ENCODE measurements around the gene PKD2L1.

Gene PKD2L1

GRCh38 chr10:100307684-100308083 lies 22.3 kb downstream of the PKD2L1 start:
- no peak for DNase-seq
- Histone ChIP-seq H2BK12ac (ENCODE audit: low read length in 2 of 2) (no peak overlapping the region), H3K4ac (ENCODE audit: low read depth in 1 of 2, low read length in 2 of 2) (no peak overlapping the region), H4K8ac (ENCODE audit: low read length) (no peak overlapping the region), H4K91ac (ENCODE audit: low read length) (no peak overlapping the region), H3K36me3 (ENCODE audit: control insufficient read depth in 1 of 2, insufficient read depth in 2 of 2, low read depth in 1 of 2, low read length in 2 of 2) (no peaks in the 10 kb centered on the region), H2AK5ac (ENCODE audit: low read length, severe bottlenecking) (no peak overlapping the region), H3K9me3 (ENCODE audit: control insufficient read depth, low read length) (no peaks in the 10 kb centered on the region), H2AFZ (ENCODE audit: low read depth, low read length) (no peak overlapping the region), H3K18ac (ENCODE audit: low read depth in 1 of 2, low read length in 2 of 2) (no peak overlapping the region), H2BK5ac (ENCODE audit: low read depth, low read length, poor library complexity, severe bottlenecking) (no peak overlapping the region), H3K27ac (ENCODE audit: low read length, poor library complexity, severe bottlenecking) (no peak overlapping the region), H3K14ac (ENCODE audit: low read length in 2 of 2) (no peak overlapping the region), H3K9ac (ENCODE audit: low read length) (no peak overlapping the region), H3K4me1 (ENCODE audit: control insufficient read depth, insufficient read depth, low read depth, low read length) (no peaks in the 10 kb centered on the region), H3K4me2 (ENCODE audit: low read length, poor library complexity, severe bottlenecking) (no peak overlapping the region), H3K4me3 (ENCODE audit: insufficient read depth in 1 of 2, low read depth in 1 of 2, low read length in 2 of 2) (no peak overlapping the region), H2BK120ac (ENCODE audit: low read depth, low read length) (no peak overlapping the region), H3K27me3 (ENCODE audit: control insufficient read depth in 1 of 2, insufficient read depth in 1 of 2, low read length in 2 of 2) (peaks cover 32 to 43% of the 10 kb centered on the region in 2 experiments), H3K23ac (ENCODE audit: low read length in 2 of 2) (no peak overlapping the region), H3K79me1 (replicated peaks; ENCODE audit: low read length, poor library complexity, severe bottlenecking) (no peaks in the 10 kb centered on the region), H2BK15ac (ENCODE audit: low read depth, poor library complexity, severe bottlenecking) (no peak overlapping the region)
- 74% methylated on average over 2 of the region's 3 CpGs for WGBS

DNA sequence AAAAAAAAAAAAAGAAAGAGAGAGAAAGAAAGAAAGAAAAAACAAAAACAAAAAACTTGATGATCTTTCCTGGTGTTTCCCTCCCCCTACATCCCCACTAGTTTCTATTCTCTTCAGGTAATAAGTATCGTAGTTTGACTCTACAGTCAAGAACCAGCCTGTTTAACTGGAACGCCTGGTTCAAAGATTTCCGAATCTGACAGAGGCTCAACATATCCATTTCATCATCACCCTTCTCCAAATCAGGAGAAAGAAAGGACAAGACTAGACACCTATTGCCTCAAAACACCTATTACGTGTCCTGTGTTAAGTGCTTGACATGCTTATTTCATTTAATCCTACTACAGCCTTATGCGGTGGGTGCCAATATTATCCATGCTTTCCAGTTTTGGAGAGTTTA lies 23.2 kb downstream of the PKD2L1 start:
- Histone ChIP-seq H3K36me3 (ENCODE audit: control insufficient read depth in 1 of 2, insufficient read depth in 2 of 2, low read depth in 1 of 2, low read length in 2 of 2) (no peaks in the 10 kb centered on the region), H3K27me3 (ENCODE audit: control insufficient read depth in 1 of 2, insufficient read depth in 1 of 2, low read length in 2 of 2) (peaks cover 29 to 35% of the 10 kb centered on the region in 2 experiments), H3K9me3 (ENCODE audit: control insufficient read depth, low read length) (no peaks in the 10 kb centered on the region), H4K91ac (ENCODE audit: low read length) (no peak overlapping the region), H3K27ac (ENCODE audit: low read length, poor library complexity, severe bottlenecking) (no peak overlapping the region), H3K4ac (ENCODE audit: low read depth in 1 of 2, low read length in 2 of 2) (no peak overlapping the region), H3K23ac (ENCODE audit: low read length in 2 of 2) (no peak overlapping the region), H2BK15ac (ENCODE audit: low read depth, poor library complexity, severe bottlenecking) (no peak overlapping the region), H2AK5ac (ENCODE audit: low read length, severe bottlenecking) (no peak overlapping the region), H3K79me1 (replicated peaks; ENCODE audit: low read length, poor library complexity, severe bottlenecking) (no peaks in the 10 kb centered on the region), H2BK120ac (ENCODE audit: low read depth, low read length) (no peak overlapping the region), H3K14ac (ENCODE audit: low read length in 2 of 2) (no peak overlapping the region), H3K4me2 (ENCODE audit: low read length, poor library complexity, severe bottlenecking) (no peak overlapping the region), H2AFZ (ENCODE audit: low read depth, low read length) (no peak overlapping the region), H3K4me3 (ENCODE audit: insufficient read depth in 1 of 2, low read depth in 1 of 2, low read length in 2 of 2) (no peak overlapping the region), H2BK5ac (ENCODE audit: low read depth, low read length, poor library complexity, severe bottlenecking) (no peak overlapping the region), H4K8ac (ENCODE audit: low read length) (no peak overlapping the region), H3K9ac (ENCODE audit: low read length) (no peak overlapping the region), H2BK12ac (ENCODE audit: low read length in 2 of 2) (no peak overlapping the region), H3K18ac (ENCODE audit: low read depth in 1 of 2, low read length in 2 of 2) (no peak overlapping the region), H3K4me1 (ENCODE audit: control insufficient read depth, insufficient read depth, low read depth, low read length) (no peaks in the 10 kb centered on the region)
- WGBS, result 94% methylated on average over 5 of the region's 5 CpGs
- DNase-seq, result no peak

DNA sequence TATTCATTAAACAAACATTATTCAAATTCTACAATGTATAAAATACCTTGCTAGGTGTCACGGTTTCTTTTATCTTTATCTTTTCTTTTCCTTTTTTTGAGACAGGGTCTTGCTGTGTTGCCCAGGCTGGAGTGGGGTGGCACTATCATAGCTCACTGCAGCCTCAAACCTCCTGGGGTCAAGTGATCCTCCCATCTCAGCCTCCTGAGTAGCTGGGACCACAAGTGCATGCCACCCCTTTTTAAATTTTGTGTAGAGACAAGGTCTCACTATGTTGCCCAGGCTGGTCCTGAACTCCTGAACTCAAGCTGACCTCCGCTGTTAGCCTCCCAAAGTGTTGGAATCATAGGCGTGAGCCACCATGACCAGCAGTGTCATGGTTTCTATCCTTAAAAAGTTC lies 25.6 kb downstream of the PKD2L1 start:
- Histone ChIP-seq H3K27me3 (ENCODE audit: control insufficient read depth in 1 of 2, insufficient read depth in 1 of 2, low read length in 2 of 2) (peaks cover 25 to 27% of the 10 kb centered on the region in 2 experiments), H3K23ac (ENCODE audit: low read length in 2 of 2) (no peak overlapping the region), H3K27ac (ENCODE audit: low read length, poor library complexity, severe bottlenecking) (no peak overlapping the region), H3K9ac (ENCODE audit: low read length) (no peak overlapping the region), H3K9me3 (ENCODE audit: control insufficient read depth, low read length) (no peaks in the 10 kb centered on the region), H3K4me2 (ENCODE audit: low read length, poor library complexity, severe bottlenecking) (no peak overlapping the region), H2AK5ac (ENCODE audit: low read length, severe bottlenecking) (no peak overlapping the region), H4K8ac (ENCODE audit: low read length) (no peak overlapping the region), H3K79me1 (replicated peaks; ENCODE audit: low read length, poor library complexity, severe bottlenecking) (no peaks in the 10 kb centered on the region), H3K4ac (ENCODE audit: low read depth in 1 of 2, low read length in 2 of 2) (no peak overlapping the region), H2BK12ac (ENCODE audit: low read length in 2 of 2) (no peak overlapping the region), H2BK15ac (ENCODE audit: low read depth, poor library complexity, severe bottlenecking) (no peak overlapping the region), H2BK5ac (ENCODE audit: low read depth, low read length, poor library complexity, severe bottlenecking) (no peak overlapping the region), H4K91ac (ENCODE audit: low read length) (no peak overlapping the region), H3K18ac (ENCODE audit: low read depth in 1 of 2, low read length in 2 of 2) (no peak overlapping the region), H3K36me3 (ENCODE audit: control insufficient read depth in 1 of 2, insufficient read depth in 2 of 2, low read depth in 1 of 2, low read length in 2 of 2) (no peaks in the 10 kb centered on the region), H3K4me3 (ENCODE audit: insufficient read depth in 1 of 2, low read depth in 1 of 2, low read length in 2 of 2) (no peak overlapping the region), H3K4me1 (ENCODE audit: control insufficient read depth, insufficient read depth, low read depth, low read length) (no peaks in the 10 kb centered on the region), H2AFZ (ENCODE audit: low read depth, low read length) (no peak overlapping the region), H2BK120ac (ENCODE audit: low read depth, low read length) (no peak overlapping the region), H3K14ac (ENCODE audit: low read length in 2 of 2) (no peak overlapping the region)
- 76% methylated on average over 3 of the region's 3 CpGs for WGBS
- DNase-seq, result no peak

- Histone ChIP-seq H4K91ac (ENCODE audit: low read length) (no peak overlapping the region), H3K4me3 (ENCODE audit: insufficient read depth in 1 of 2, low read depth in 1 of 2, low read length in 2 of 2) (no peak overlapping the region), H3K4ac (ENCODE audit: low read depth in 1 of 2, low read length in 2 of 2) (no peak overlapping the region), H2BK120ac (ENCODE audit: low read depth, low read length) (no peak overlapping the region), H3K9ac (ENCODE audit: low read length) (no peak overlapping the region), H3K14ac (ENCODE audit: low read length in 2 of 2) (no peak overlapping the region), H2BK5ac (ENCODE audit: low read depth, low read length, poor library complexity, severe bottlenecking) (no peak overlapping the region), H3K79me1 (replicated peaks; ENCODE audit: low read length, poor library complexity, severe bottlenecking) (no peaks in the 10 kb centered on the region), H3K27ac (ENCODE audit: low read length, poor library complexity, severe bottlenecking) (no peak overlapping the region), H2AFZ (ENCODE audit: low read depth, low read length) (no peak overlapping the region), H3K18ac (ENCODE audit: low read depth in 1 of 2, low read length in 2 of 2) (no peak overlapping the region), H3K27me3 (ENCODE audit: control insufficient read depth in 1 of 2, insufficient read depth in 1 of 2, low read length in 2 of 2) (peaks cover 25 to 28% of the 10 kb centered on the region in 2 experiments), H3K9me3 (ENCODE audit: control insufficient read depth, low read length) (no peaks in the 10 kb centered on the region), H2AK5ac (ENCODE audit: low read length, severe bottlenecking) (no peak overlapping the region), H3K23ac (ENCODE audit: low read length in 2 of 2) (no peak overlapping the region), H2BK12ac (ENCODE audit: low read length in 2 of 2) (no peak overlapping the region), H4K8ac (ENCODE audit: low read length) (no peak overlapping the region), H2BK15ac (ENCODE audit: low read depth, poor library complexity, severe bottlenecking) (no peak overlapping the region), H3K4me2 (ENCODE audit: low read length, poor library complexity, severe bottlenecking) (no peak overlapping the region), H3K4me1 (ENCODE audit: control insufficient read depth, insufficient read depth, low read depth, low read length) (no peaks in the 10 kb centered on the region), H3K36me3 (ENCODE audit: control insufficient read depth in 1 of 2, insufficient read depth in 2 of 2, low read depth in 1 of 2, low read length in 2 of 2) (no peaks in the 10 kb centered on the region)
- peak; percentile 27 for DNase-seq
- WGBS, result 24% methylated on average over 2 of the region's 7 CpGs
Measured at GRCh38 chr10:100303724-100304319, 26.2 kb downstream of the PKD2L1 start.
